Measurements from ENCODE around the gene DPF1.

DNA sequence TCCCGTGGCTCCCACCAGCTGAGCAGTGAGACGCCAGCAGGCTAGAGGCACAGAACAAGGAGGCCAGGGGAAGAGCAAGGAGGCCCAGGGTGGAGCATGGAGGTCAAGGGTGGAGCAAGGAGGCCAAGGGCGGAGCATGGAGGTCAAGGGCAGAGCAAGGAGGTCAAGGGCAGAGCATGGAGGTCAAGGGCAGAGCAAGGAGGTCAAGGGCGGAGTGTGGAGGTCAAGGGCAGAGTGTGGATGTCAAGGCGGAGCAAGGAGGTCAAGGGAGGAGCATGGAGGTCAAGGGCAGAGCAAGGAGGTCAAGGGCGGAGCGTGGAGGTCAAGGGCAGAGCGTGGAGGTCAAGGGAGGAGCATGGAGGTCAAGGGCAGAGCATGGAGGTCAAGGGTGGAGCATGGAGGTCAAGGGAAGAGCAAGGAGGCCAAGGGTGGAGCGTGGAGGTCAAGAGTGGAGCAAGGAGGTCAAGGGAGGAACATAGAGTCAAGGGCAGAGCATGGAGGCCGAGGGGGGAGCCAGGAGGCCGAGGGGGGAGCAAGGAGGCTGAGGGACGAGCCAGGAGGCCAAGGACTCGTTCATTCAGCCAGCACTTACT, 27.7 kb downstream of the DPF1 start:
- TF ChIP-seq SP1 (IDR thresholded peaks at IDR 0.05) (no peak), FOXK2 (IDR thresholded peaks at IDR 0.05) (no peak), ELF4 (IDR thresholded peaks at IDR 0.05) (no peak), HDGF (IDR thresholded peaks at IDR 0.05; ENCODE audit: borderline replicate concordance) (no peak), CTBP1 (IDR thresholded peaks at IDR 0.05; ENCODE audit: borderline replicate concordance) (no peak), TARDBP (IDR thresholded peaks at IDR 0.05) (no peak), FOXA1 (IDR thresholded peaks at IDR 0.05) (no peak), BHLHE40 (IDR thresholded peaks at IDR 0.05; ENCODE audit: borderline replicate concordance) (no peak), ZNF384 (IDR thresholded peaks at IDR 0.05) (no peak), SUZ12 (IDR thresholded peaks at IDR 0.05) (no peak), FOXM1 (IDR thresholded peaks at IDR 0.05; ENCODE audit: borderline replicate concordance) (no peak)
- TF ChIP-seq, protein P1, sequence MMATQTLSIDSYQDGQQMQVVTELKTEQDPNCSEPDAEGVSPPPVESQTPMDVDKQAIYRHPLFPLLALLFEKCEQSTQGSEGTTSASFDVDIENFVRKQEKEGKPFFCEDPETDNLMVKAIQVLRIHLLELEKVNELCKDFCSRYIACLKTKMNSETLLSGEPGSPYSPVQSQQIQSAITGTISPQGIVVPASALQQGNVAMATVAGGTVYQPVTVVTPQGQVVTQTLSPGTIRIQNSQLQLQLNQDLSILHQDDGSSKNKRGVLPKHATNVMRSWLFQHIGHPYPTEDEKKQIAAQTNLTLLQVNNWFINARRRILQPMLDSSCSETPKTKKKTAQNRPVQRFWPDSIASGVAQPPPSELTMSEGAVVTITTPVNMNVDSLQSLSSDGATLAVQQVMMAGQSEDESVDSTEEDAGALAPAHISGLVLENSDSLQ (IDR thresholded peaks at IDR 0.05) = no peak

Data from HEK293T (cell line).